GM19328 (cell line): Measurements from ENCODE around the gene MLH1.
"Not testable (repeated sequence)": the region's sequence is repeated elsewhere in the genome, so short reads cannot be mapped to it uniquely, and the experiment has no call there.

ENCODE experiments used
- ATAC-seq: cut with Tn5 transposase; IDR thresholded peaks from one replicate; pipeline ENCODE4 v1.9.1; 2021; ENCODE audit warnings: mild to moderate bottlenecking, moderate library complexity; ENCODE audit not compliant: unreplicated experiment

MLH1 gene

DNA sequence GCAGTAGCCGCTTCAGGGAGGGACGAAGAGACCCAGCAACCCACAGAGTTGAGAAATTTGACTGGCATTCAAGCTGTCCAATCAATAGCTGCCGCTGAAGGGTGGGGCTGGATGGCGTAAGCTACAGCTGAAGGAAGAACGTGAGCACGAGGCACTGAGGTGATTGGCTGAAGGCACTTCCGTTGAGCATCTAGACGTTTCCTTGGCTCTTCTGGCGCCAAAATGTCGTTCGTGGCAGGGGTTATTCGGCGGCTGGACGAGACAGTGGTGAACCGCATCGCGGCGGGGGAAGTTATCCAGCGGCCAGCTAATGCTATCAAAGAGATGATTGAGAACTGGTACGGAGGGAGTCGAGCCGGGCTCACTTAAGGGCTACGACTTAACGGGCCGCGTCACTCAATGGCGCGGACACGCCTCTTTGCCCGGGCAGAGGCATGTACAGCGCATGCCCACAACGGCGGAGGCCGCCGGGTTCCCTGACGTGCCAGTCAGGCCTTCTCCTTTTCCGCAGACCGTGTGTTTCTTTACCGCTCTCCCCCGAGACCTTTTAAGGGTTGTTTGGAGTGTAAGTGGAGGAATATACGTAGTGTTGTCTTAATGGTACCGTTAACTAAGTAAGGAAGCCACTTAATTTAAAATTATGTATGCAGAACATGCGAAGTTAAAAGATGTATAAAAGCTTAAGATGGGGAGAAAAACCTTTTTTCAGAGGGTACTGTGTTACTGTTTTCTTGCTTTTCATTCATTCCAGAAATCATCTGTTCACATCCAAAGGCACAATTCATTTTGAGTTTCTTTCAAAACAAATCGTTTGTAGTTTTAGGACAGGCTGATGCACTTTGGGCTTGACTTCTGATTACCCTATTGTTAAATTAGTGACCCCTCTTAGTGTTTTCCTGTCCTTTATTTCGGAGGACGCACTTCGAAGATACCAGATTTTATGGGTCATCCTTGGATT lies at the start of gene MLH1:
MLH1 (plus strand) TSS at position 193 of the 958 bp plus-strand sequence; CDS start at position 223, 30 bp downstream.
- peak; percentile 90 for ATAC-seq

DNA sequence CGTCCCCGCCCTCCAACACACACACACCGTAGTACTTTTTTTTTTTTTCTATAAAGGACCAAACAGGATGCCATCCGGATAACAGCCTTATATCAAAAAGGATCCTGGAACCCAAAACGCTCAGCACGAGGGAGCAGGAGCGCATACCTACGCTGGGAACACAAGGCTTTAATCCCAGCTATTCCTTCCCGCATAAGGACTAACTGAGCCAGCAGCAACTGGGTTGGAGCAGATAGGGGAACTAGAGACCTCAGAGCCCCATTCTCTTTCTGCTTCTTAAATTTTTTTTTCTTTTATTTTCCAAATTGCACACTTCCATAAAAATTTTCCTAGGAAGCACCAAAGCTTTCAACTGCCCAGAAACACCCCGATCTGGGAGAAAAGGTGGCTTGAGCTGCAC lies 49.7 kb upstream of the MLH1 start:
- ATAC-seq: no peak

DNA sequence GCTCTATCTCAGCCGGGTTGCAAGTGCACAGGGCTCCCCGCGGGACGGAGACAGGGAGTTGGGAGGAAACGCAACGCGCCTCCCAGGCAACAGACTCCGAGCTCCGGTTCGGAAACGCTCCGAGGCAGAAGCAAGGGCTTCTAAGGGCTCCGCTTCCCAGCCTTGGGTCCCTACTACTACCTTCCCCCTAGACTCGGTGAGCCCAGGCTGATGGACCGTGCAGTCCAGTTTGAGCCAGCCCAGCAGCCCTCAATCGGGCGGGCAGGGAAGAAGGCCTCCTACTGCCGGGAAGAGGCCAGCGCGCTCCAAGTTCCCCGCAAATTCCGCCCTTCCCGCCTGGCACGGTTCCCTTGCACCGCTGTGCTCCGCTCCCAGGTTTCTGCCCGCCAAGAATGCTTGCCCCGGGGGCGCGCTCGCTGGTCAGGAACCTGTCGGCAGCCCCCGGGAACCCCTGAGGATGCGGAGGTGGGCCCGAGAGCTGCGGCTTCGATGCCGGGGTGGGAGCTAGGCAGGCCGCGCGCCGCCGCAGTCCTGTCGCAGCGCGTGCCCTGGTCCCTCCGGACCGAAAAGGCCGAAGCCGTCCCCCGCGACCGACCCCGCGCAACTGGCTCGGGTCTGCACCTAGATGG lies 49.2 kb upstream of the MLH1 start:
- ATAC-seq: peak; percentile 48

DNA sequence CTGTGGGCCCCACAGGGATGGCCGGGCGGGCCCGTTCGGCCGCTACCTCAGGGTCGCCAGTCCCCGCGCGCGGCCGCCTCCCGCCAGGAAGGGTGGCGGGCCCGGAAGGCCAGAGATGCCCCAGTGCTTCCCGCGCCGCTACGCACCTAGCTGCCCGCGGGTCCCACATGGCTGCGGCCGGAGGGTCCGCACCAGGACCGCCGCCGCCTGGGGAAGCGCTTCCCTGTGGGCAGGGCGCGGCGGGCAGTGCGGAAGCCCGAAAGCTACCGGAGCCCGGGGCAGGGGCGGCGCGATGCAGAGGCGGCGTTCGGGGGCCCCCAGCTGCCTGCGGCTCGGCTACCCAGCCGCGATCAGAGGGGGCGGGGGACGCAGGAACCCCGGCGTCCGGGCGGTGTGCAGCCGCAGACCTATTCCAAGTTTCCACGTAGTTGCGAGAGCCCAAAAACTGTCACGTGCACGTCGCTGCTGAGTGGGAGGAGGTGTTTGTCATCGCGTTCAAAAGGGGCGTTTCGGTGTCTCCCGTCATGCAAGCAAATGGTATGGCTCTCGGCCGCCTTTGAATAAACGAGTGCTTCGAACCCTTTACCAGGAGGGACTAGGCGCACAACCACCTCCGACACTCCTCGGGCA lies 48.6 kb upstream of the MLH1 start, which contains the start of gene TRANK1:
TRANK1 (minus strand) TSS at position 414 of the 630 bp plus-strand sequence; CDS start at position 169, 245 bp downstream.
- peak; percentile 68 for ATAC-seq

DNA sequence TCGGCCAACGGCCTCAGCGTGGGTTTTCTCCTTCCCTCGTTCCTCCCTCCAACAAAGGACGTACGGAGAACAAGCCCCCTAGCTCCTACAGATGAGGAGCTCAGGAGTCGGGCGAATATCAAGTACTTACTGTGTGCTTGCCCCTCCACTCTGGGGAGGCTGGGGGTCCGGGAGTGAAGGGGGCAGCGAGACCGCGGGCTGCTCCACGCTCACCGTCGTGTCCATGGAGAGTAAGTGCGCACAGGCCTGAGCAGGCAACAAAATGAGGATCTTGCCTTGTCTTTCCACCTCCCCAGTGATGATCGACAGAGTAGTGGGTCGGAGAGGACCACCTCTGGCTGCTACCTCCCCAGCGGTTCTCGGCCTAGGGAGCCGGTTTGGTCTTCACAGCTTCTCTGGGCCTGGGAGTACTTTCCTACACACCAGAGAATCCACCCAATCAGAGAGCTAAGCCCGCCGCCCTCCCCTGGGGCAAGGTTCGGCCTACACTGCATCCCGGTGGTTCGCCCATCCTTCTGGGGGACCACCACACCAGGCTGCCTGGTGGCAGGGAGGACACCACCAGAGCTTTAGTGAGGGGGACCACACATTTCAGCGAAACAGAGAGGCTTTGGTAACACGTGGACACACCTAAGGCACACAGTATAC lies 47.9 kb upstream of the MLH1 start:
- no peak for ATAC-seq

DNA sequence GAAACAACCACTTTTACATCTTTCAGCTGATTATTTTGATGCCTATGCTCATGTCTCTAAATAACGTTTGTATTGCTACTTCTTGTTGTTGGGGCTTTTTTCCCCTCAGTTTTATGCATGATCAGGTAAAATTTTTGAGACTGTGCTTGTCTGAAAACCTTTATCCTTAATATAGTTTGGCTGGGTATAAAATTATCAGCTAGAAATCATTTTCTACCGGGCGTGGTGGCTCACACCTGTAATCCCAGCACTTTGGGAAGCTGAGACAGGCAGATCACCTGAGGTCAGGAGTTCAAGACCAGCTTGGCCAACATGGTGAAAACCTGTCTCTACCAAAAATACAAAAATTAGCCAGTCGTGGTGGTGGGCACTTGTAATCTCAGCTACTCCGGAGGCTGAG lies 45.5 kb upstream of the MLH1 start:
- not testable (repeated sequence) for ATAC-seq

DNA sequence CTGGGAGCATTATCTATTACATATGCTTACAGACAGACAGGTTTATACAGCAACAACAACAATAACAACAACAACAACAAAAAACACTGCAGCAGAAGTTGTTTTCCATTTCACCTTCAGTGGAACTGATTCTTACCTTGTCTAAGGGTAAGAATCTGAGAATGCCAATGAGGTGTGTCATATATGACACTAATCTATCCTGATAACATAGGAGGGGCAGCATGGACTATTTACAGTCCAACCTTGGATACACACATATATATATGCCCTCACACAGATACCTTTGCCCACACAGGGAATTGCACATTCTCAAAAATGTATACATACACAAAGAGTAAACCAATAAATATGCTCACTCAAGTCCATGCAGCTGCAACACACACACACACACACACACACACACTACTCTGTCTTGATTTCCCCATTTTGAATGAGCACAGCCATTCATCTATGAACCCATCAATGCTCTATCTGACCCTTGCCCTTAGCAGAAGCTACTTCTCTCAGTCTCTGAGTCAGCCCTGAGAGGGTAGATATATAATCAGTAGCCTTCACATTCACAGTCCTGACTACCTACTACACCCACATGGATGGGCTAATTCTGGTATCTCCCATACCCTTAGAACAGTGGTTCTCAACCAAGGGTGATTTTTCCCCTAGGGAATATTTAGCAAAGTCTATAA lies 38.7 kb upstream of the MLH1 start:
- no peak for ATAC-seq

DNA sequence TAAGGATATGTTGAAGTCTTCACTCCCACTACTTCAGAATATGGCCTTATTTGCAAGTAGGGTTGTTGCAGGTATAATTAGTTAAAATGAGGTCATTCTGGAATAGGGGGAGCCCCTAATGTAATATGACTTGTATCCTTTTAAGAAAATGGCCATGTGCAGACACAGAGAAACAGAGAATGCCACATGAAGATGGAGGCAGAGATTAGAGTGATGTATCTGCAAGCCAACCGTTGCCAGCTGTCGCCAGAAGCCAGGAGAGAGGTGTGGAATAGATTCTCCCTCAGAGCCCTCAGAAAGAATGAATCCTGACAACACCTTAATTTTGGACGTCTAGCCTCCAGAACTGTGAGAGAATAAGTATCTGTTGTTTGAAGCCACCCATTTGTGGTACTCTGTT lies 37.2 kb upstream of the MLH1 start:
- no peak for ATAC-seq

DNA sequence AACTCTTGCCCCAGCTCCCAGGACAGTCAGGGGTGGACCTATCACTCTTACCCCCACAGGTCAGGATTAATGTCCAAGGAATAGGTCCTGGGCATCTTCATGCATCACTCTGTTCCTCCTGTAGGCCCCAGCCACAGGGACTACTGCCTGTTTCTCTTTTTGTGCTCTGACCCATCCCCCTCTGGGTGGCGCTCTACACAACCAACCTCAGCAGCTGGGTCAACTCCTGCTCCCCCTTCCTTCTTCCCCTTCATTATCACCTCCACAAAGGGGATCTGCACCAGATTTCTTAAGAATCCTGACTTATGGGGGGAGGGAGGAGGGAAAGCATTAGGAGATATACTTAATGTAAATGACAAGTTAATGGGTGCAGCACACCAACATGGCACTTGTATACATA lies 36.3 kb upstream of the MLH1 start:
- ATAC-seq: no peak

DNA sequence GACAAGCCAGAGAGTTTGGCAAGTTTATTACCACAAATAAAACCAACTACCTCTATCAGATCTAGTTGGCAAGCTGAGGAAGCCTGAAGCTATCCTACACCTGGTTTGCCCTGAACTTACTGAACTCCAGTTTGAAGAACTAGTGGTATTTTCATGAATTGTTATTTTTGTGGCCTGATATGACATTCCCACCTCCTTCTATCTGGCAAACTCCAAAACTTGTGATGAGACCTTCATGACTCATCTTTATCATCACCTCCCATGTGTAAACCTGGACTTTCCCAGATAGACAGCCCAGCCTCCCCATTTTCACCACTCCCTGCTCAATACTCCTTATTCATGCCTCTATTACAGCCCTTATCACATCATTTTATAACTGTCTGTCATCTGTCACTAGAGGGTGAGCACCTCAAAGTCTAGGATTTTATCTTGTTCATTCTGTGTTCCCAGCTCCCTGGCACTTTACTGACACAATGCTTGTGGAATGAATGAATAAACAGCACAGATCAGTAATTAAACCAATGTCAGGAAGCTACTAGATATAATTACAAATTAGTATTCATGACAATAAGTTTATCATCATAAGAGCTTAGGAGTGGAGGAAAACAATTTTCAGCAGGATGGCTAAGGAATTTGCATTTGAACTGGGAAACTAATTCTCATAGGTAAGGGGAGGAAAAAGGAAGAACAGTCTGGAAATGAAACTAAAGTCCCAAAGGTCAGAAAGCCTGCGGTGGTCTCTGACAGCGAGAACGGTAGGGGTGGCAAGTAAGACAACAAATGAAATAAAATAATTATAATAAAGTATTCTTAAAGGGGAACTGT lies 35.2 kb upstream of the MLH1 start:
- no peak for ATAC-seq

DNA sequence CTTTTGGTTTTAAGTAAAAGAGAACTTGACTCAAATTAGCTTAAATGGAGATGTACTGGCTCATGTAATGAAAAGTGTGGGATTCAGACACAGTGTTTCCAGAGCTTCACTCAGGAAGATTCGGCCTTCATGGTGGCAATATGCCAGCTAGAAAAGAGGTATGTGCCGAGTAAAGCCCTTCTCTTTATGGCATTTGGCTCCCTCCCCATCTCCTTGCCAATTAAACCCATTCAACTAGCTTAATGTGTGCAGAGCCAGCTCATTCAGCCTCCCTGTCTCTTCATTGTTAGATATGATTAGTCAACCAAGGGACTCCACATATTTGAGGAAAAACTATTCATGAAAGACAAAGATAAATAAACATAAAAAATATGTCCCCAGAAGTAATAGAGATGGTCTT lies 33.5 kb upstream of the MLH1 start:
- ATAC-seq: no peak

DNA sequence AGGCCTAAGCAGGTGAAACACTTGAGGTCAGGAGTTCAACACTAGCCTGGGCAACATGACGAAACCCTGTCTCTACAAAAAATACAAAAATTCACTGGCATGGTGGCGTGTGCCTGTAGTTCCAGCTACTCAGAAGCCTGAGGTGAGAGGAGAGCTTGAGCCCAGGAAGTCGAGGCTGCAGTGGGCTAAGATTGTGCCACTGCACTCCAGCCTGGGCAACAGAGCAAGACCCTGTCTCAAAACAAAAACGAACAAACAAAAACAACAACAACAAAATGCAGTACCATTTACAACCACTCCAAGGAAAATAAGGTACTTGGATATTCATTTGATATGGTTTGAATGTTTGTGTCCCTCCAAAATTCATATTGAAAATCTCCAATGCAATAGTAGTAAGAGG lies 32.8 kb upstream of the MLH1 start:
- no peak for ATAC-seq

DNA sequence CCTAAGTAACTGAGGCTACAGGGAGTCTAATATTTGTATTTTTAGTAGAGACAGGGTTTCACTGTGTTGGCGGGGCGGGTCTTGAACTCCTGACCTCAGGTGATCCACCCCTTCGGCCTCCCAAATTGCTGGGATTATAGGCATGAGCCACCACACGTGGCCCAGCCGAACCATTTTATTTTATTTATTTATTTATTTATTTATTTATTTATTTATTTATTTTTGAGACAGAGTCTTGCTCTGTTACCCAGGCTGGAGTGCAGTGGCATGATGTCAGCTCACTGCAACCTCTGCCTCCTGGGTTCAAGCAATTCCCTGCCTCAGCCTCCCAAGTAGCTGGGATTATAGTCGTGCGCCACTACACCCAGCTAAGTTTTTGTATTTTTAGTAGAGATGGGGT lies 30.3 kb upstream of the MLH1 start:
- ATAC-seq: not testable (repeated sequence)

DNA sequence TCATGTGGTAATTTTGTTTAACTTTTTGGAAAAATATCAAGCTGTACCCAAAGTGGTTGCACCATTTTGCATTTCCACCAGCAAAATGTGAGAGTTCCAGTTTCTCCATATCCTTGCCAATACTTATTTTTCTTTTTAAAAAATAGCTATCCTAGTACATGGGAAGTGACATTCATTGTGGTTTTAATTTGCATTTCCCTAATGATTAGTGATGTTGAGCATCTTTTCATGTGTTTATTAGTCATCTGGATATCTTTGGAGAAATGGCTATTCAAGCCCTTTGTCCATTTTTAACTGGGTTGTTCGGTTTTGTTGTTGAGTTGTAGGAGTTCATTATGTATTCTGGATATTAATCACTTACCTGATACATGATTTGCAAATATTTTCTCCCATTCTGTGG lies 29.0 kb upstream of the MLH1 start:
- no peak for ATAC-seq

DNA sequence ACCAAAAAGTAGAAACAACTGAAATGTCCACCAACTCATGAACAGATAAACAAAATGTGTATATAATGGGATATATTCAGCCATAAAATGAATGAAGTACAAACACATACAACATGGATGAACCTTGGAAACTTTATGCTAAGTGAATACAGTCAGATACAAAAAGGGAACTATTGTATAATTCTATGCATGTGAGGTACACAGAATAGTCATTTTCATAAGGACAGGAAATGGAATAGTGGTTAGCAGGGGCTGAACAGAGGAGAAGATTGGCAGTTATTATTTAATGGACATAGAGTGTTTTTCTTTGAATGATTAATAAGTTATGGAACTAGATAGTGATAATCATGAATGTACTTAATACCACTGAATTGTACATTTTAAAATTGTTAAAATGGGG lies 28.5 kb upstream of the MLH1 start:
- no peak for ATAC-seq

DNA sequence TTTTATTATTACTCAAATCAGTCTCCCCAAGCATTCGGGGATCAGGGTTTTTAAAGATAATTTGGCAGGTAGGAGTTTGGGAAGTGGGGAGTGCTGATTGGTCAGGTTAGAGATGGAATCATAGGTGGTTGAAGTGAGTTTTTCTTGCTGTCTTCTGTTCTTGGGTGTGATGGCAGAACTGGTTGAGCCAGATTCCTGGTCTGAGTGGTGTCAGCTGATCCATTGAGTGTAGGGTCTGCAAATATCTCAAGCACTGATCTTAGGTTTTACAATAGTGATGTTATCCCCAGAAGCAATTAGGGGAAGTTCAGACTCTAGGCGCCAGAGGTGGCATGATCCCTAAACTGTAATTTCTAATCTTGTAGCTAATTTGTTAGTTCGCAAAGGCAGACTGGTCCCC lies 27.9 kb upstream of the MLH1 start:
- ATAC-seq: no peak

DNA sequence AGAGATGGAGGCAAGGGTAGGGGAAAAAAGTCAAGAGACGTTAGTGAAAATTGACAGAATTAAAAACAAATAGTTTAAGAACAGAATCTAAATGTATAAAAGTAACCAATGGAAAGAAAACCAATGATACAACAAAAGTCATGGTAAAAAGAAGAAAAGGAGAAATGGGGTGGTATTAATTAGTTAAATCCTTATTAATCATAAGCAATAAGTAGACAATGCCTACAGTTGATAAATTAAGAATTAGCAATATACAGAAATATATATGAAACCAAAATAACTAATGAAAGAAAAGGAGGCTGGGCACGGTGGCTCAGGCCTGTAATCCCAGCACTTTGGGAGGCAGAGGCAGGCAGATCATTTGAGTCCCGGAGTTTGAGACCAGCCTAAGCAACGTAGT lies 24.2 kb upstream of the MLH1 start:
- no peak for ATAC-seq

DNA sequence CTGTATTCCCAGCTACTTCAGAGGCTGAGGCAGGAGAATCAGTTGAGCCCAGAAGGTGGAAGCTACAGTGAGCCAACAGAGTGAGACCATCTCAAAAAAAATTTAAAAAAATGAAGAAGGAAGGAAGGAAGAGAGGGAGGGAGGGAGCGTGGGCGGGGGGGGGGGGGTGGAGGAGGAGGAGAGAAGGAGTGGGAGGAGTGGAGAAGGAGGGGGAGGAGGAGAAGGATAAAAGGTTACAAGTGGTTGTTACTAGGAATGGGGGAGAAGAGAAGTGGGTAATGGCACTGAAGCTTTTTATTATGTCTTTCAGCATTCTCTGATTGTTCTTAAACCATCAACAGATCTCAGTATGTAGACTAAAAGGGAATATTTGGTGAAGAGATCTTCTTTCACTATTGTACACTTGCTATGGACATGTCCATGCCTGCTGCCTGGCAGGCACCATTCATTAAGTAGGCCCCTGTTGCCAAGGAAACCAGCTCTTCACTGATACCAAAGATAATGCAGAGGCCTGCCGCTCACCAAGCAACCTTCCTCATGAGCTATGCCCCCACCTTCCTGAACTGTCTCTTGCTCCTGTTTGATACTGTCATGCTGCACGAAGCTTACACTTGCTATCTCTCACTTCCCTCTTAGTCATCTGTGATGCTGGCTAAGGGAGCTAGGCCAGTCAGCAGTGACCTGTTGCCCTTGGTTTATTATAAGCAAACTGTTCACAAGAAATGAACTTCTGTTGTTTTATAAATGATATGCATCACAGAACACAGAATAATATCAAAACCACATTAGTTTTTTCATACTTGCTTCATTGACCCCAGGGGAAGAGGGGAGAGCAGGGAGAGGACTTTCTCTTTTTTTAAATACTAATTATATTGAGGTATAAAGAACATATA lies 23.5 kb upstream of the MLH1 start:
- peak; percentile 99 for ATAC-seq

DNA sequence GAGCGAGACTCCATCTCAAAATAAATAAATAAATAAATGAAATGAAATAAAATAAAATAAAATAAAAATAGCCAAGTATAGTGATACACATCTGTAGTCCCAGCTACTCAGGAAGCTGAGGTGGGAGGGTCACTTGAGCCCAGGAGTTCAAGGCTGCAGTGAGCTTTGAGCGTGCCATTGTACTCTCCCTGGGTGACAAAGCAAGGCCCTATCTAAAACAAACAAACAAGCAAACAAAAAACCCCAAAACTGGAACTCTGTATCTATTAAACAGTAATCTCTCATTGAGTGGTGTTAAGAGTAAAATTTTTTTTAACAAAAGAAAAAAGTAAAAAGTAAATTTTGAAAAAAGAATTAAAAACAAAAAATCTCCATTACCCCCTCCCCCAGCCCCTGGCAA lies 21.2 kb upstream of the MLH1 start:
- ATAC-seq: no peak
